Esophagus muscularis mucosa (tissue), 3 donors: ENCODE data around the gene PACRG.

Experiments used
- CTCF ChIP-seq, 3 experiments: fragments of 200-600 bp in 2 of 3; fragments of 450-650 bp in 1 of 3; sonication (generic) in 2 of 3; IDR thresholded peaks; one replicate each; pipeline ENCODE4 v1.5.1; 2017 to 2019; ENCODE audit warnings: antibody characterized with exemption in 3 of 3, mild to moderate bottlenecking in 2 of 3, moderate library complexity in 1 of 3
- EP300 ChIP-seq: sonication (generic); formaldehyde crosslinking; IDR thresholded peaks from one replicate; pipeline ENCODE4 v1.6.1; 2017; ENCODE audit warnings: antibody characterized with exemption

- TF ChIP-seq EP300: no peak
- TF ChIP-seq CTCF (IDR thresholded peaks at IDR 0.05): no peak
Observed at GRCh38 chr6:163228041-163228440, 500.3 kb downstream of the PACRG start.
